ENCODE measurements around the gene GKN1.
"Not testable (repeated sequence)": the region's sequence is repeated elsewhere in the genome, so short reads cannot be mapped to it uniquely, and the experiment has no call there.

GKN1 gene

GRCh38 chr2:68951899-68952298 lies 22.5 kb upstream of the GKN1 start:
- no peak for DNase-seq (ENCODE audit: extremely low spot score)
- POLR2A ChIA-PET, result no interaction called here
- CTCF ChIA-PET, result interaction anchor here (1.2 to 4.5 kb wide), 4 partner anchors 9 to 486 kb away, joined by 3 to 45 read pairs (median 6); partner anchors contain the start of gene FBXO48
- TF ChIP-seq CTCF (IDR thresholded peaks at IDR 0.05; ENCODE audit: control extremely low read depth, extremely low read depth, low read depth, missing control alignments), result no peak

GRCh38 chr2:68952887-68953521 lies 21.4 kb upstream of the GKN1 start, which contains the start of gene GKN2:
TSS of gene GKN2 (minus strand) at chr2:68952893. CDS start at chr2:68952861, 32 bp downstream.
- TF ChIP-seq CTCF (IDR thresholded peaks at IDR 0.05; ENCODE audit: control extremely low read depth, extremely low read depth, low read depth, missing control alignments), result no peak
- POLR2A ChIA-PET, result no interaction called here
- no peak for DNase-seq (ENCODE audit: extremely low spot score)
- CTCF ChIA-PET, result interaction anchor here (1.9 to 4.5 kb wide), 3 partner anchors 10 to 487 kb away, joined by 5 to 45 read pairs (median 7); partner anchors contain the start of gene FBXO48

- CTCF ChIA-PET, result interaction anchor here (3.8 to 4.5 kb wide), 2 partner anchors 12 kb away, joined by 20 to 45 read pairs; no protein-coding TSS in a partner anchor
- POLR2A ChIA-PET; DNase-seq (ENCODE audit: extremely low spot score): not testable (repeated sequence)
Observed at GRCh38 chr2:68955432-68955831, 19.0 kb upstream of the GKN1 start.

- POLR2A ChIA-PET, result no interaction called here
- CTCF ChIA-PET, result interaction anchor here (1.2 to 3.8 kb wide), 4 partner anchors 16 to 155 kb away, joined by 3 to 20 read pairs (median 5); no protein-coding TSS in a partner anchor
- TF ChIP-seq CTCF (IDR thresholded peaks at IDR 0.05; ENCODE audit: control extremely low read depth, extremely low read depth, low read depth, missing control alignments), result no peak
- no peak for DNase-seq (ENCODE audit: extremely low spot score)
Observed at GRCh38 chr2:68959001-68959400, 15.4 kb upstream of the GKN1 start.

DNA sequence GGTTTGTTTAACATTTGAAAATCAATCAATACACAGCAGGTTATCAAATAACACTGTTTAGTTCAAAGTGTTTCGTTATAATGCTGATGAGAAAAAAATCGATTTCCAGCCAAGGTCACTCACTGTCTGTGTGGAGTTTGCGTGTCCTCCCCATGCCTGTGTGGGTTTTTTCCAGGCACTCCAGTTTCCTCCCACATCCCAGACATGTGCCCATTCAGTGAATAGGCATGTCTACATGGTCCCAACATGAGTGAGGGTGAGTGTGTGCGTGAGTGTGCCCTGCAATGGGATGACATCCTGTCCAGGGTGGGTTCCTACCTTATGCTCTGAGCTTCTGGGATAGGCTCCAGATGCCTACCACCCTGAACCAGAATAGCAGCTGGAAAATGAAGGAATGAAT lies 13.1 kb upstream of the GKN1 start:
- TF ChIP-seq CTCF (IDR thresholded peaks at IDR 0.05; ENCODE audit: control extremely low read depth, extremely low read depth, low read depth, missing control alignments), result no peak
- POLR2A ChIA-PET, result no interaction called here
- DNase-seq (ENCODE audit: extremely low spot score), result no peak
- CTCF ChIA-PET, result interaction anchor here (1.6 to 1.9 kb wide), 2 partner anchors 13 to 18 kb away, joined by 3 to 6 read pairs; no protein-coding TSS in a partner anchor

GRCh38 chr2:68964282-68964681 lies 10.2 kb upstream of the GKN1 start:
- no peak for TF ChIP-seq CTCF (IDR thresholded peaks at IDR 0.05; ENCODE audit: control extremely low read depth, extremely low read depth, low read depth, missing control alignments)
- POLR2A ChIA-PET, result no interaction called here
- CTCF ChIA-PET, result no interaction called here
- no peak for DNase-seq (ENCODE audit: extremely low spot score)

GRCh38 chr2:68968221-68968620 lies 6.2 kb upstream of the GKN1 start:
- no peak for DNase-seq (ENCODE audit: extremely low spot score)
- POLR2A ChIA-PET, result no interaction called here
- TF ChIP-seq CTCF (IDR thresholded peaks at IDR 0.05; ENCODE audit: control extremely low read depth, extremely low read depth, low read depth, missing control alignments), result no peak
- CTCF ChIA-PET, result no interaction called here
